ENCODE measurements around the gene LAGE3.

Gene LAGE3

GRCh38 chrX:154495472-154495922 is 16.4 kb upstream of the LAGE3 start:
- Histone ChIP-seq H3K27me3 (replicated peaks; ENCODE audit: control insufficient read depth, insufficient read depth, low read length) (peaks cover 4% of the 10 kb centered on the region), H3K36me3 (ENCODE audit: control insufficient read depth, insufficient read depth, low read length, severe bottlenecking) (no peaks in the 10 kb centered on the region), H3K4me1 (ENCODE audit: control insufficient read depth, insufficient read depth, low read length) (no peaks in the 10 kb centered on the region), H3K4me3 (ENCODE audit: low read length) (no peak overlapping the region), H3K9ac (ENCODE audit: low read length) (no peak overlapping the region), H3K9me3 (ENCODE audit: control insufficient read depth, low read length) (no peaks in the 10 kb centered on the region)
- no peak for DNase-seq (ENCODE audit: low read depth)

DNA sequence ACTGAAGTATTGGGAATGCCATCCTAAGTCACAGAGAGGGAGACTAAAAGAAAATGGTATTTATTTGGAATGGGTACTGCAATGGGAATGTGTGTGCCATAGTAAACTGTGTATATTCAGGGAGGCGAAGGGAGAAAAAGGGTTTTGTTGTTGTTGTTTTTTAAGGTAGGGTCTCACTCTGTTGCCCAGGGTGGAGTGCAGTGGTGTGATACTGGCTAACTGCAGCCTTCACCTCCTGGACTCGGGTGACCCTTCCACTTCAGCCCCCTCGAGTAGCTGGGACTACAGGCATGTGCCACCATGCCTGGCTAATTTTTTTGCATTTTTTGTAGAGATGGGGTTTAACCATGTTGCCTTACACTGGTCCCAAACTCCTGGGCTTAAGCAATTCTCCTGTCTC is 15.6 kb upstream of the LAGE3 start:
- peaks cover 4% of the 10 kb centered on the region for H3K27me3 ChIP-seq (replicated peaks; ENCODE audit: control insufficient read depth, insufficient read depth, low read length)
- H3K36me3 ChIP-seq (ENCODE audit: control insufficient read depth, insufficient read depth, low read length, severe bottlenecking), result no peaks in the 10 kb centered on the region
- no peaks in the 10 kb centered on the region for H3K9me3 ChIP-seq (ENCODE audit: control insufficient read depth, low read length)
- no peaks in the 10 kb centered on the region for H3K4me1 ChIP-seq (ENCODE audit: control insufficient read depth, insufficient read depth, low read length)
- DNase-seq (ENCODE audit: low read depth), result no peak
- H3K4me3 ChIP-seq (ENCODE audit: low read length), result no peak overlapping the region
- no peak overlapping the region for H3K9ac ChIP-seq (ENCODE audit: low read length)

DNA sequence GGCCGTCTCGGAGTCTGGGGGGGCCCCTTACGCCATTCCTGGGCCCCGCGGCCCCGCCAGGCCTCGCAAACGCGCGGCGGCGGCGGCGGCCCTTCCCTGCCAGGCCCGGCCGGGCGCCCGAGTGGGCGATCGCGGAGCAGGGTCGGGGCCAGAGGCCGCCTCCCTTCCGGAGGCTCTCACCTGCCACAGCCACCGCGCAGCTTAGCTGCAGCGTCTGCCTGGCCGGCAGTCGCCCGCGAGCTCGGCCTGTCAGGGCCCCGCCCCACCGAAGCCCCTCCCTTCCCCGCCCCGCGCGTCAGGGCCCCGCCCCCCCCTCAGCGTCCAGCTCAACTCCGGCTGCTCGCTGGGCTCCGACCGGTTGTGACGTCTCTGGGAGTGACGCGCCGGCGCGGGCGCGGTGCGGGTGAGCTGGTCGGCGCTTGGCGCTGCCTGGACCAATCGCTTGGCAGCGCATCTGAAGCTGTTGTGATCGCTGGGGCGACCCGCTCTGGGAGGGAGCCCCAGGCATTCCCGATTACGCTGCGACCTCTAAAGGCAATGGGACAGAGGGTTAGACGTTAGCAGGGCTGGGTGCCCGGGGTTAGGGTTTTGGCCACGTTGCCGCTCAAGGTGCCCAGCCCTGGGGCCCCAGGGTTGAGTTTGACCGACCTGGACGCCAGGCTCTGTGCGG is 11.5 kb upstream of the LAGE3 start, which contains the start of gene SLC10A3:
TSS of gene SLC10A3 (minus strand) at position 216 of the 670 bp plus-strand sequence. CDS start 1,689 bp downstream, outside the sequence.
- Histone ChIP-seq H3K4me1 (ENCODE audit: control insufficient read depth, insufficient read depth, low read length) (peaks cover 9% of the 10 kb centered on the region), H3K4me3 (ENCODE audit: low read length) (peak within 1 kb of the TSS; percentile 84), H3K9me3 (ENCODE audit: control insufficient read depth, low read length) (no peaks in the 10 kb centered on the region), H3K36me3 (ENCODE audit: control insufficient read depth, insufficient read depth, low read length, severe bottlenecking) (peaks cover 7% of the 10 kb centered on the region), H3K9ac (ENCODE audit: low read length) (peak within 1 kb of the TSS; percentile 88), H3K27me3 (replicated peaks; ENCODE audit: control insufficient read depth, insufficient read depth, low read length) (peaks cover 4% of the 10 kb centered on the region)
- peak; percentile 94 for DNase-seq (ENCODE audit: low read depth)

GRCh38 chrX:154490021-154490413 is 10.9 kb upstream of the LAGE3 start:
- no peaks in the 10 kb centered on the region for H3K9me3 ChIP-seq (ENCODE audit: control insufficient read depth, low read length)
- H3K36me3 ChIP-seq (ENCODE audit: control insufficient read depth, insufficient read depth, low read length, severe bottlenecking), result peaks cover 10% of the 10 kb centered on the region
- H3K4me3 ChIP-seq (ENCODE audit: low read length), result peak overlapping the region; percentile 84
- peak overlapping the region; percentile 88 for H3K9ac ChIP-seq (ENCODE audit: low read length)
- peaks cover 9% of the 10 kb centered on the region for H3K4me1 ChIP-seq (ENCODE audit: control insufficient read depth, insufficient read depth, low read length)
- peak; percentile 51 for DNase-seq (ENCODE audit: low read depth)
- peaks cover 4% of the 10 kb centered on the region for H3K27me3 ChIP-seq (replicated peaks; ENCODE audit: control insufficient read depth, insufficient read depth, low read length)

DNA sequence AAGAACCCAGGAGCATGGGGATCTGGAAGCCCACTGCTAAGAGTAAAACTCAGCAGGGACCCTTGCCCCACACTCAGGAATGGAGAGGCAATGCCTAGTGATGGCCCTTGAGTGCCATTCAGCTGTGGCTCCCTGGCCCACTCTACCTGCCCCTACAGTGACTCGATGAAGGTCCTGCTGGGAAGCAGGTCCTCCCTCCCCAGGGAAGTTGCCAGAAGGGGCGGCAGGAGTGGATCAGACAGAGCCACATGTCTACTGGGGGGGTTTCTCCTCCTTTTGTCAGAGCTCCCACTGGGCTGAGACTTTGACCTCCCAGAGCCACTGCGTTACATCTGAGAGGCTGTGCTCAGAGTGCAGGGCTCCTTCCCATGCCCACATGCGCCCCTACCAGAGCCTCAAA is 10.1 kb upstream of the LAGE3 start:
- peaks cover 12% of the 10 kb centered on the region for H3K36me3 ChIP-seq (ENCODE audit: control insufficient read depth, insufficient read depth, low read length, severe bottlenecking)
- peaks cover 4% of the 10 kb centered on the region for H3K27me3 ChIP-seq (replicated peaks; ENCODE audit: control insufficient read depth, insufficient read depth, low read length)
- H3K4me1 ChIP-seq (ENCODE audit: control insufficient read depth, insufficient read depth, low read length), result peaks cover 13% of the 10 kb centered on the region
- peak overlapping the region; percentile 84 for H3K4me3 ChIP-seq (ENCODE audit: low read length)
- DNase-seq (ENCODE audit: low read depth), result no peak
- H3K9me3 ChIP-seq (ENCODE audit: control insufficient read depth, low read length), result no peaks in the 10 kb centered on the region
- peak overlapping the region; percentile 88 for H3K9ac ChIP-seq (ENCODE audit: low read length)

DNA sequence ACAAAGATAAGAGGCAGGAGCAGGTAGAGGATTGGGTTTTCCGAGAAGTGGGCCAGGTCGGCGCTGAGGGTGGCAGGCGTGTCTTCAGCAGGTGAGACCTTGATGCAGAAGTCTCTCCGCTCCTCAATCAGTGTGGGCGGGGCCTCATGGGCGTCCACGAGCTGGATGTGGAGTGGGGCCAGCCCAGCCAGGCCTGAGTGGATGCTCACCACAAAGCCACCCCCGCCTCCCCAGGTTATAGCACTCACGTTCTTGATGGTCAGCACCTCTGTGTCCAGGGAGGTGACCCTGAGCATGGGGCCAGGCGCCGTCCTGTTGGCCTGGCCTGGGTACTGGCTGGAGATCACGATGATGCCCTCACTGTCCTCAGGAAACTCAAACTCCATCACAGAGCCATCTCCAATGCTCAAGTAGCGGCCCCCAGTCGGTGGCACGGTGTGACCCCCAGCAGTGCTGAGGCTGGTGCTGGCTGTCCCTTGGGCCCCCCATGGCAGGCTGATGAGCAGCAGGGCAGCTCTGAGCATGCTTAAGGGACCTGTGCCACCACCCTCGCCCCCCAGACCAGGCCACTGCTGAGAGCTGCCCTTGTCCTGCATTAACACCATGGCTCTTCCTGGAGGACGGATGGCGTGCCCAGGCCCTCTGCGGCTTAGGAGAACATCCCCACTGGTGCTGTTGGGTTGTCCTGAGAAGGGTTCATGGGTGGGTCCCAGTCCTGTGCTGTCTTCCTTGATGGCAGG is 9.4 kb upstream of the LAGE3 start:
- no peak overlapping the region for H3K4me3 ChIP-seq (ENCODE audit: low read length)
- H3K9ac ChIP-seq (ENCODE audit: low read length), result no peak overlapping the region
- no peaks in the 10 kb centered on the region for H3K9me3 ChIP-seq (ENCODE audit: control insufficient read depth, low read length)
- no peak for DNase-seq (ENCODE audit: low read depth)
- peaks cover 13% of the 10 kb centered on the region for H3K4me1 ChIP-seq (ENCODE audit: control insufficient read depth, insufficient read depth, low read length)
- H3K27me3 ChIP-seq (replicated peaks; ENCODE audit: control insufficient read depth, insufficient read depth, low read length), result peaks cover 4% of the 10 kb centered on the region
- peaks cover 12% of the 10 kb centered on the region for H3K36me3 ChIP-seq (ENCODE audit: control insufficient read depth, insufficient read depth, low read length, severe bottlenecking)

- H3K9ac ChIP-seq (ENCODE audit: low read length), result no peak overlapping the region
- H3K4me3 ChIP-seq (ENCODE audit: low read length), result no peak overlapping the region
- H3K27me3 ChIP-seq (replicated peaks; ENCODE audit: control insufficient read depth, insufficient read depth, low read length), result peaks cover under 1% of the 10 kb centered on the region
- H3K4me1 ChIP-seq (ENCODE audit: control insufficient read depth, insufficient read depth, low read length), result peaks cover 13% of the 10 kb centered on the region
- H3K9me3 ChIP-seq (ENCODE audit: control insufficient read depth, low read length), result no peaks in the 10 kb centered on the region
- DNase-seq (ENCODE audit: low read depth), result no peak
- H3K36me3 ChIP-seq (ENCODE audit: control insufficient read depth, insufficient read depth, low read length, severe bottlenecking), result peaks cover 12% of the 10 kb centered on the region
Measured at GRCh38 chrX:154487518-154488290, 8.6 kb upstream of the LAGE3 start.

DNA sequence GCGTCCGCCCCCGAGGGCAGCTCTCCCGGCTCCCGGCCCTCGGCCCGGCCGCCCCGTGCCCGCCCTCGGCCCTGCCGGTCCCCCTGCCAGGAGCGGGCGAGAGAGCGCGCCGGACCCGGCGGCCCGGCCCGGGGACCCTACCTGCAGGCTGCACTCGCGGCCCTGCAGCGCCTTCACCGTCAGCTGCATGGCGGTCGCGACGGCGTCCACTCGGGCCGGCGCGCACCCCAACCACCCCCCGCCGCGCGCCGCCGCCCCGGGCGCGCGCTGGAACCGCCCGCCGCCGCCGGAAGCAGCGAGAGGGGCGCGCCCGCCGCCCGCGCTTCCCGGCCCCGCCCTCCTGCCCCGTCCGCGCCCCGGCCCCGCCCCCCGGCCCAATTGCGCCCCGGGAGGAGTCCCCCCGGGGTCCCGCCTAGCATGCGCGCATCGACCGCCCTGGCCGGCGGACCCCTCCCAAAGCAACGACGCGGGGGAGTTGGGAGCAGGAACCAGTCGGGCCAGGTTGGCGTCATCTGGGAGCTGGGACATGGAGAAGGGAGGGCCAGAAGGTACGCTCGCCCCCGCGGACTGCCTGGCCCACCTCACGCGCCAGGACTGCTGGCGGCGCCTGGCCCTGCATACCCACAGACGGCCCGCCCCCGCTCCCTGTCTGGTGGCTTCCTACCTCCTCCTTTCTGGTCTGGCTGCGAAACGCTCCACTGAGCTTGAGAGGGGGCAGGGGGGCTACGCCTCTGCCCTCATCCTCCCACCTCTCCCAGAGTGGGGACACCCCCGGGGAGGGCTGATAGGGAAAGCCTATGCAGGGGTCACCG is 7.5 kb upstream of the LAGE3 start, which contains the start of gene UBL4A:
TSS of gene UBL4A (minus strand) at position 220 of the 812 bp plus-strand sequence. CDS start at position 189, 31 bp downstream.
- DNase-seq (ENCODE audit: low read depth), result peak; percentile 65
- Histone ChIP-seq H3K36me3 (ENCODE audit: control insufficient read depth, insufficient read depth, low read length, severe bottlenecking) (peaks cover 12% of the 10 kb centered on the region), H3K9ac (ENCODE audit: low read length) (peak within 1 kb of the TSS; percentile 81), H3K9me3 (ENCODE audit: control insufficient read depth, low read length) (no peaks in the 10 kb centered on the region), H3K4me3 (ENCODE audit: low read length) (peak within 1 kb of the TSS; percentile 79), H3K4me1 (ENCODE audit: control insufficient read depth, insufficient read depth, low read length) (peaks cover 13% of the 10 kb centered on the region), H3K27me3 (replicated peaks; ENCODE audit: control insufficient read depth, insufficient read depth, low read length) (no peaks in the 10 kb centered on the region)

GRCh38 chrX:154486052-154486395 is 6.9 kb upstream of the LAGE3 start:
- H3K4me1 ChIP-seq (ENCODE audit: control insufficient read depth, insufficient read depth, low read length), result peaks cover 13% of the 10 kb centered on the region
- H3K9ac ChIP-seq (ENCODE audit: low read length), result peak overlapping the region; percentile 81
- peak overlapping the region; percentile 79 for H3K4me3 ChIP-seq (ENCODE audit: low read length)
- DNase-seq (ENCODE audit: low read depth), result peak; percentile 36
- H3K36me3 ChIP-seq (ENCODE audit: control insufficient read depth, insufficient read depth, low read length, severe bottlenecking), result peaks cover 12% of the 10 kb centered on the region
- no peaks in the 10 kb centered on the region for H3K9me3 ChIP-seq (ENCODE audit: control insufficient read depth, low read length)
- no peaks in the 10 kb centered on the region for H3K27me3 ChIP-seq (replicated peaks; ENCODE audit: control insufficient read depth, insufficient read depth, low read length)

GRCh38 chrX:154485150-154486051 is 6.3 kb upstream of the LAGE3 start:
- Histone ChIP-seq H3K4me1 (ENCODE audit: control insufficient read depth, insufficient read depth, low read length) (peaks cover 13% of the 10 kb centered on the region), H3K9me3 (ENCODE audit: control insufficient read depth, low read length) (no peaks in the 10 kb centered on the region), H3K4me3 (ENCODE audit: low read length) (peak overlapping the region; percentile 79), H3K9ac (ENCODE audit: low read length) (peak overlapping the region; percentile 81), H3K36me3 (ENCODE audit: control insufficient read depth, insufficient read depth, low read length, severe bottlenecking) (peaks cover 12% of the 10 kb centered on the region), H3K27me3 (replicated peaks; ENCODE audit: control insufficient read depth, insufficient read depth, low read length) (no peaks in the 10 kb centered on the region)
- DNase-seq (ENCODE audit: low read depth), result no peak

All from adipocyte (in vitro differentiated cells).